Activated CD4-positive, CD25-positive, alpha-beta regulatory T cell (primary cell): ENCODE data around the gene TBL3.

Experiments
- DNase-seq, 4 experiments: peaks; one replicate each; lab custom pipeline; 2025; lab: John Stamatoyannopoulos, UW

Gene TBL3

DNA sequence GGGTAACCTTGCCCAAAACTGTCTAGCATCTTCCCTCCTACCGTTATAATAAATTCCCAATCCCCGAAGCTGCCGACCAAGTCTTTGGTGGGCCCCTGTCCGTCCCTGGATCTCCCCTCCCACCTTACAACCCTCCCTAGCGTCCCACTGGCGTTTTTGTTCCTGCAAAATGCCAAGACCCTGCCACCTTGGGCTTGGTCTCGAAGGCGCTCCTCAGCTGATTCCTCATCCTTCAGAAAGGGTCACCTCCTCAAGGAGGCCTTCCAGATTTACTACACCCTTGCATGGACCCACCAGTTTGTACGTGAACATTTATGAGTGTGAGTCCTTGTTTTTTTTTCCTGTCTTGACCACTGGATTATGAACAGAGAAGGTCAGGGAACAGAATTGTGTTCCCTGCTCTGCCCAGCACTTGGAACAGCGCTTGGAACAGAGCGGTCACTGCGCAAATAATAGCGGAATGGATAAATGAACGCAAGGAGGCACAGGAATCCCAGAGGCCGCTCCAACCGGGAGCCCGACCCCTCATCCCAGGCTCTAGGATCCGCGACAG lies 11.2 kb downstream of the TBL3 start:
- no peak for DNase-seq

DNA sequence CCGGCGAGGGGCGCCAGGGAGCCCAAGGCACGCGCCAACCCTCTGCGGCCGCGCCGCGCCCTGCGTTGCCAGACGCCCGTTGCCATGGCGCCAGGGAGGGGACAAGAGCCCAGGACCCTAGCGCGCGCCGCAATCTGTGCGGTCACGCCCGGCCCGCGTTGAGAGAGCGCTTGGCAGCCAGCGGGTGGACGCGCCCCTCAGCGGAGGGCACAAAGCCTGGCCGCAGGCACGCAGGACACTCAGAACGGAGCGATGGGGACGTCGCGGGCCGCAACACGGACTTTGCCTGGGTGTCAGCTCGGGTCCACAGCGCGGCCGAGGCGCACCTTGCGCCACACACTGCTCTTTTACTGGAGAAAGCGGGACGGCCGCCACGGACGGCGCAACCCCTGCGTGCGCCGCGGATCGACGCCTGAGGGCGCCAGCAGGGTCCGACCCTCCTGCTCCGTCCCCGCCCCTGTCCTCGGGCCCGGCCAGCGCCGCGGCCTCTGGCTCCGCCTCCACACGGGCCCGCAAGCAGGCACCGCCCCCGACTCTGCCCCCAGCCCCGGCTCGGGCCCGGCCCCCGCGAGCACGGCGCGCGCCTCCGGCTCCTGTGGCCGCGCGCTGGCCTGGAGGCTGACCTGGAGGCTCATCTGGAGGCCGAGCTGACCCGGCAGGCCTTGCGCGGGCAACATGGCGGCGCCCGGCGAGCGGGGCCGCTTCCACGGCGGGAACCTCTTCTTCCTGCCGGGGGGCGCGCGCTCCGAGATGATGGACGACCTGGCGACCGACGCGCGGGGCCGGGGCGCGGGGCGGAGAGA lies 11.9 kb downstream of the TBL3 start, which contains the start of gene GFER:
GFER (plus strand) TSS at position 650 of the 803 bp plus-strand sequence; CDS start at position 676, 26 bp downstream.
- peak; percentile 34 to 59 (median 44) for DNase-seq

DNA sequence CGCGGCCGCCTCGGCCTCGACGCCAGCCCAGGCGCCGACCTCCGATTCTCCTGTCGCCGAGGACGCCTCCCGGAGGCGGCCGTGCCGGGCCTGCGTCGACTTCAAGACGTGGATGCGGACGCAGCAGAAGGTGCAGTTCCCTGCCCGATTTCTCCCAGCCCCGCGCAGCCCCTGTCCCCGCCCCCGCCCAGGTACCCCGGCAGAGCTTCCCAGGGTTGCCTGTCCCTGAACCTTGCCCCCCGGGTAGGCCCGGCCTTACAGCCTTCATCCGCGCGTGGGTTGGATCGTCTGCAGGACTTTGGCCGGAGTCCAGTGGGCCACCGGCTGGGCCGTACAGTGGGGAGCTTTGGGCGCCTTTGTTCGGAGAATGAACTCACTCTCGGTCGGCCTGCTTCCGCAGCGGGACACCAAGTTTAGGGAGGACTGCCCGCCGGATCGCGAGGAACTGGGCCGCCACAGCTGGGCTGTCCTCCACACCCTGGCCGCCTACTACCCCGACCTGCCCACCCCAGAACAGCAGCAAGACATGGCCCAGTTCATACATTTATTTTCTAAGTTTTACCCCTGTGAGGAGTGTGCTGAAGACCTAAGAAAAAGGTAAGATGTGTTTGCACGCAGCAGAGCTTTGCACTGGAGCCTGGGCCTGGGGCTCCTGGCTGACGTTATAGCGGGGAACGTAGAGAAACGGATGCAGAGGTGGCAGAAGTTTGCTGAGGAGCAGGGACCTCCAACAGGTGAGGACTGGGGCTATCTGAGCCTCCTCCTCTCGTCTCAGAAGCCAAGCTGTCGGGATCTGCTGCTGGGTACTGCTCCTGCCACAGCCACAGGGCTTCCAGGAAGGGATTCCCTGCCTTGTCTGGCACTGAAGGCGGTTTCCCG lies 12.7 kb downstream of the TBL3 start:
- DNase-seq, result no peak

DNA sequence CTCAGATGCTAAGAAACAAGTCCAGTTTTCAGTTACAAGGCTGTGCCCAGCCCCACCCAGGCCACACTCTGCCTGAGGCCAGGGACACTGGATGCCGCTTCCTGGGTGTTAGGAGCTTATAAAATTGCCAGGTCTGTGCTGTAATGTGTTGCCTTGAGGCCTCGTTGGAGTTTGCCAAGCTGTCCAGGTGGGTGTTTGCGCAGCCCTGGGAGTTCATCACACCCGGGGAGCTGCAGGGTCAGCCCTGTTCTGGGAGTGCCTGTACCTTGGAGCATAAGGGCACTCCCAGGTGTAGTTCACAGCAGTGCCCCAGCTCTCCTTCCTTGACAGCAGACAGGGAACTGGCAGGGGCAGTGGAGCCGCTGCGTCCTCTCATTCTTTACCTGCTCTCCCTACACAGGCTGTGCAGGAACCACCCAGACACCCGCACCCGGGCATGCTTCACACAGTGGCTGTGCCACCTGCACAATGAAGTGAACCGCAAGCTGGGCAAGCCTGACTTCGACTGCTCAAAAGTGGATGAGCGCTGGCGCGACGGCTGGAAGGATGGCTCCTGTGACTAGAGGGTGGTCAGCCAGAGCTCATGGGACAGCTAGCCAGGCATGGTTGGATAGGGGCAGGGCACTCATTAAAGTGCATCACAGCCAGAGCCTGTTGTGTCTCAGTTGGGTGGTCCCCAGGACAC lies 13.8 kb downstream of the TBL3 start:
- no peak for DNase-seq

DNA sequence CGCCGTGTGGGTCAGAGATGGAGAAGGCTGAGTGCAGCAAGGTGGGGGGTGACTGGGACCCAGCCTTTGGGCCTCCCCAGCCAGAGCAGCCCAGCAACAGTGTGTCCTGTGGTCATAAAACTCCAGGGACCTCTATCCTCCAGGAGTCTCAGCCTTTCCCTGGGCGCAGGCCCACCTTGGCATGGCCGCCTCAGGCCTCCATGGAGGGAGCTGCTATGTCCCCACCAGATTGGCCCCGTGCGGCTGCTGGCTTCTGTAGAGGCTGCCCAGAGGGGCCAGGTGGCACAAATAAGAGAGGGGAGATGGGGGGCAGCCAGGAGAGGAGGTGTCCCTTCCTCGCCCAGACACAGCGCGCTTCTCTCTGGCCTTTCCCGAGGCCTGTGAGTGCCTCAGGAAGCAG lies 15.3 kb downstream of the TBL3 start:
- no peak for DNase-seq

DNA sequence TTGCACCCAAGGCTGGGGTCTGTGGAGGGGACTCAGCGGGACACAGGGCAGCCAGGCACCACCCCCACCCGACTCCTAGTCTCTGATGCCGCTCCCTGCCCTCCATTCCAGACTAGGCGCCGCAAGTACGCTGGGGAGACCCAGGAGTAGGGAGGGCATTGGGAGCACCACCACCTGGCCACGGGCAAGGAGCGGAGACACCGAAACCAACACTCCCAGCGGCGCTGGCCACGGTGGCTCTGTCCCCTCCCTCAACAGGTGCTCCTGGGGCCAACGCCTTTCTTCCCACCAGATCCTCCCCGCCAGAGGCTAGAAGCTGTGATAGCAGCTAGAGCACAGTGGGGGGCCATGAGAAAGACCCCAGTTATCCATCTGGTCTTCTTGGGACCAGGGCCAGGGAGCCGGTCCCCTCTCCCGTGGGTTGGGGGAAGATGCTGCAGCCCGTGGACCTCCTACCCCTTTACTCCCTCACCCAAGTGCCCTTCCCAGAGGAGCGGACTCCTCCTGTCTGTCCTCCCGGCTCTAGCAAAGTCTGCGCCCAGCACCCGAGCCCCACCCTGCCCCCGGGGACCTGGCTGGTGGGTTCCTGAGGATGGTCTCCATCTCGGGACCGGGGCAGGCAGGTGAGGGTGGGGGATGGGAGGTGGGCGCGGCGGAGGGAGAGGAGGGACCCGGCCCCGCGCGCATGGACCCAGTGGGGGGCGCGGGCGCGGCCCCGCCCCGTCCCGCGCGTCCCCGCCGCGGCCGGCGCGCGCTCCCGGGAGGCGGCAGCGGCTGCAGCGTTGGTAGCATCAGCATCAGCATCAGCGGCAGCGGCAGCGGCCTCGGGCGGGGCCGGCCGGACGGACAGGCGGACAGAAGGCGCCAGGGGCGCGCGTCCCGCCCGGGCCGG lies 17.6 kb downstream of the TBL3 start, which contains the start of gene SYNGR3:
SYNGR3 (plus strand) TSS at position 762 of the 892 bp plus-strand sequence. CDS start 133 bp downstream, outside the sequence.
- DNase-seq, result no peak

DNA sequence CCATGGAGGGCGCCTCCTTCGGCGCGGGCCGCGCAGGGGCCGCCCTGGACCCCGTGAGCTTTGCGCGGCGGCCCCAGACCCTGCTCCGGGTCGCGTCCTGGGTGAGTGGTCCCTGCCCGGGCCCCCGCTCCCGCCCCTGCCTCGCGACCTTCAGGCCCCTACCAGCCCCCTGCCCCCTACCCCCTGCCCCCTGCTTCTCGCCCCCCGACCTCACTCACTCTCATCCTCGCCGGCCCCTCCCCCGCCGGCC lies 18.2 kb downstream of the TBL3 start:
- no peak for DNase-seq

DNA sequence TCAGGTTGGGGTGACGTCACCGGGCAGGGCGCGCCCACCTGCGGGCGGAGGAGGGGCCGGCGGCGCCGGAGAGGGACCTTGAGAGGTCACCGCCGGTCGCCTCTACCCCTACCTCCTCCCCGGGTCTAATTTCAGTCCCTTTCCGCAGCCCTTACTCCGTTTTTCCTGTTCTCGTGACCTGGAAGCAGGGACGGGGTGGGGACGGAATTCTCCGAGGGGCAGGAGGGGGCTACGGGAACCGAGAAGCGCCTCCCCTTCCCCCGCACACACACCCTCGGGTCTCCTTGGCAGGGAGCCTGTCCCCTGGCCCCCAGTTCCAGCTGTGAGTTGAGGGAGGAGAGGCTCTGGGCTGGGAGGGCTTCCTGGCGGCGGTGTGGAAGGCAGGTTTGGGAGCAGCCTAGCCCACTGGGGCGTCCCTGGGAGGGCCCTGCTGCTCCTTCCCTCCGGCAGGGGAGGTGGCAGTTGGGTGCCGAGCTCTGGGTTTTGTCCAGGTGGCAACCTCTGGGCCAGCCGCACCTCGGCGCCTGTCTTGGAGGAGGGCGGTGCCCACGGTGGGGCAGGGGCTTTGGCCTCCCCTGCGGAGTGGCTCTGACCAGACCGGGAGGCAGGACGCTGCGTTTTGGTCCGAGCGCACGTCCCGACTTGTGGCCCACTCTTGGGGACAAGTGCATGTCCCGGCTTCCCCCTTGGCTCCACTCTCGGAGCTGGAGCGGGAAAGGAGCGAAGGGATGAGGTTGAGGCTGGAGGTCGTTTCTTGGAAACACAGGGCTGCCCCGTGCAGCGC lies 18.7 kb downstream of the TBL3 start:
- no peak for DNase-seq

DNA sequence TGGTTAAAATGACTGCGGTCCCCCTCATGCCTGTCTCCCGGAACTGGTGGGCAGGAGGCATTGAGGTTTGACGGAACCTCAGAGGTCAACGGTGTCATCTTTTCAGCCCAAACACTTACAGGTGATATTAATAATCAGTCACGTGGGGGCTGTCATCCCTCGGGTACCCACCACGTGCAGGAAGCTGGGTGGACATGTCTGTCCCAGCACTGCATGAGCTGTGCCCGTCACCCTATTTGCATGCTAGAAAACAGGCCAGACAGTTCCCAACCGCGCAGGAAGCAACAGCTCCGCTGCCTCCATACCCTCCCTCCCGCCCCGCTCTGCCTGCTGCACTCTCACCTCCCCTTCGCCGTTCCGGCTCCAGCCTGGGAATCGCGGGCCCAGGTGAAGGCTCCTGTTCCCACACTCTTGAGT lies 19.3 kb downstream of the TBL3 start:
- DNase-seq, result no peak

DNA sequence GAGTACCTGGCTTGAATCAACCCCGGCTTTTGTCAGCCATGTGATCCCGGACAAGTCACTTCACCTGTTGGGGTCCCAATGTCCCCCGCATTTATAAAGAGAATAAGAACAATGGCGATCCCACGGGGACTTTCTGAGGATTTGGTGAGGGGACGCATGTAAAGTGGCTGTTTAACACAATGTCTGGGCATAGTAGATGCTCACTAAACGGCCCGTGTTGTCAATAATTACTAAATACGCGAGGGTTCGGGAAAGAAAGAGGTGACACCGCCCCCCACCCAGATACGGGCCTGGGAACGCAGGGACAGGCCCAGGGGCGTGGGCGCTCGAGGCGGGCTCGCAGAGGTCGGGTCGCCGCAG lies 19.7 kb downstream of the TBL3 start:
- no peak for DNase-seq

DNA sequence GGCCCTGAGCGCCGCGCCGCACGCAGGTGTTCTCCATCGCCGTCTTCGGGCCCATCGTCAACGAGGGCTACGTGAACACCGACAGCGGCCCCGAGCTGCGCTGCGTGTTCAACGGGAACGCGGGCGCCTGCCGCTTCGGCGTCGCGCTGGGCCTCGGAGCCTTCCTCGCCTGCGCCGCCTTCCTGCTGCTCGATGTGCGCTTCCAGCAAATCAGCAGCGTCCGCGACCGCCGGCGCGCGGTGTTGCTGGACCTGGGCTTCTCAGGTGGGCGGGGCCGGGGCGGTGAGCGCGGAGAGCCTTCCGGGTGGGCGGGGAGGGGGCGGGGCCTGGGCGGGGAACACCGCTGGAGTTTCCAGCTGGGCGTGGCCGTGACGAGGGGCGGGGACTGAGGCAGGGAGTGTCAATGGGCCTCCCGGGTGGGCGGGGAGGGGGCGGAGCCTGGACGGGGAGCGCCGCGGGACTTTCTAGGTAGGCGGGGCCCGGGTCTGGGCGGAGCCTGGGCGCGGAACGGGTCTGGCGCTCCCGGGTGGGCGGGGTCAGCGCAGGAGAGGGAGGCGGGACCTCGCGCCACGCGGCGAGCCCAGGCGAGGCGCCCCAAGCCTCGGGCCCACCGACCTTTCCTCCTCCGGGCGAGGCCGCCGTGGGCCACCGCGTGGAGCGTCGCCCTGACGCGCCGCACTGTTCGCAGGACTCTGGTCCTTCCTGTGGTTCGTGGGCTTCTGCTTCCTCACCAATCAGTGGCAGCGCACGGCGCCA lies 20.3 kb downstream of the TBL3 start:
- DNase-seq, result peak; percentile 97 to 99 (median 98)

DNA sequence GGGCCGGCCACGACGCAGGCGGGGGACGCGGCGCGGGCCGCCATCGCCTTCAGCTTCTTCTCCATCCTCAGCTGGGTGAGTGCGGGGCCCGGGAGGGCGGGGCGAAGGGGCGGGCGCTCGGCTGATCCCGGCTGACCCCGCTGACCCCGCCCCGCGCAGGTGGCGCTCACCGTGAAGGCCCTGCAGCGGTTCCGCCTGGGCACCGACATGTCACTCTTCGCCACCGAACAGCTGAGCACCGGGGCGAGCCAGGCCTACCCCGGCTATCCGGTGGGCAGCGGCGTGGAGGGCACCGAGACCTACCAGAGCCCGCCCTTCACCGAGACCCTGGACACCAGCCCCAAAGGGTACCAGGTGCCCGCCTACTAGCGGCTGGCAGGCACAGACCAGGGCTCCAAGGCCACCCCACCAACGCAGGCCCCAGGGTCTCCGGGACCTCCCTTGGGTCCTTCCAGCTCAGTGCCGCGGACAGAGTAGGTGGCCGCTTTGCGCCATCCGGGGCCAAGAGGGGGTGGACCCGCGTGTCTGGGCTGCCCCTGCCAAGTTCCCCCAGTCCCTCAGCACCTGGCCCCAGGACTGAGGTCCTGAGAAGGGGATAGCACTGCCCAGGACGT lies 21.0 kb downstream of the TBL3 start:
- DNase-seq, result no peak

DNA sequence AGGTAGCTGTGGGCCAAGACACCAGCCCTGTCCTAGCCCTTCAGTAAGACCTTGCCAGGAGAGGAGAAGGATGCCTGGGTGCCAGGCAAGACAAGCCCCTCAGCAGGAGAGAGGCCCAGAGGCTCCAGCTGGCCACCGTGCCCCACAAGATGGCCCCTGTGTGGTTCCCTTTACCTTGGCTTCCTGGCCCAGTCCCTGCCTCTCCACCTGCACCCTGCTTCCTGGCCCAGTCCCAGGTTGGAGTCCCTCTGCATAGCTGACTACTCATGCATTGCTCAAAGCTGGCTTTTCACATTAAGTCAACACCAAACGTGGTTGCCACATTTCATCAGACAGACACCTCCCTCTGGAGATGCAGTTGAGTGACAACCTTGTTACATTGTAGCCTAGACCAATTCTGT lies 21.9 kb downstream of the TBL3 start:
- no peak for DNase-seq

DNA sequence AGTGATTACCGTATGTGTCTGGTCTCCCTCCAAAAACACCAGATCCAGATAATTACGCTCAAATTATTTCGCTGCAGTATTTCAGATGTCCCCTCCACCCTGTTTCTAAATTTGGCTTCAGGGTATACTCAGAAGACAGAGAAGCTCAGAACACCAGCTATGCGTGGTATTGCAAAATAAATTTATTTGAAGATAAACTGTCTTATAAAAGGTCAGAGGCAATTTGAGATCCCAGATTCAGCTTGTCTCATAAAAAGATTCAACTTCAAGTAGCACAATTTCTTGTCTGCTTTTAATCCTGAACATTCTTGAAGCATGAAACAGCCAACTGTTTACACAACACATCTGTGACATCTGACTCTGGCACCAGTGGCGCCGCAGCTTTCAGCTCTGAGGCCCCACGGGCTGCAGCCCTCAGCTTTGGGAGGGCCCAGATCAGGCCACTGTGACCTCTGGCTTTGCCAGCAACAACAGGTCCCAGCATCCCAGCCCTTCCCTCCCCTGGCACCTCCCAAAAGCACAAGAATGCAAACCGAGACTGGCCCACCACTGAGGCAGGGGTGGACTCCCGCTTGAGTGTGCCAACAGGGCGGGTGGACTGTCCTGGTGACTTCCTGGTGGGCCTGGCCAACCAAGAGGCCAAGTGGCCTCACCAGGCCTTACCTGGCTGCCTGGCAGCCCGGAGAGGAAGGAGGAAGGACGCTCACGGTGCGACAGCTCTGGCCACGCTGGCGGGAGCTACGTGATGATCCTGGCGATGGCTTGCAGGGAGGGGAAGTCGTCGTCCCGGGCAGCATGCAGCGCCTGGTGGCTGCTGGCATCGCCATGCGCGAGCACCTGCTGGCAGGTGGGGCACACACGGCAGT lies 25.9 kb downstream of the TBL3 start:
- no peak for DNase-seq

DNA sequence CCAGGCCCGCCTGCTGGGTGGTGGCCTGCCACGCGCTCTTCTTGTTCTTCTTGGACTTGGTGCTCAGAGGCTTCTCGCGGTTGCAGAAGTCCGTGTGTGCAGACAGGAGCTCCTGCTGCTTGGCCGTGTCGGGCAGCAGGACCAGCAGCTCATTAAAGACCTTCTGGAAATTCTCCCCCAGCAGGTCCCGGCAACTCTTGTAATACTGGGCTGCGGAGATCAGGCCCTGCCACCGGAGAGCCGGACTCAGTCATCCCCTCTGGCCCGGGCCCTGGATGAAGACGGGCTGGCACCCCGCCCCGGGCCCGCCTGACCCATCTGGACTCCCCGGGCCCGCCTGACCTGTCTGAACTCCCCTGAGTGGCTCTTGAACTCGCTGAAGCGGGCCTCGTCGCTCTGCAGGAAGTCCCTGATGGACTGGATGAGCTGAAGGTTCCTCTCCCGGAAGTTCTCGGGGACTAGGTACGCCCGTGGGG lies 26.5 kb downstream of the TBL3 start:
- no peak for DNase-seq

DNA sequence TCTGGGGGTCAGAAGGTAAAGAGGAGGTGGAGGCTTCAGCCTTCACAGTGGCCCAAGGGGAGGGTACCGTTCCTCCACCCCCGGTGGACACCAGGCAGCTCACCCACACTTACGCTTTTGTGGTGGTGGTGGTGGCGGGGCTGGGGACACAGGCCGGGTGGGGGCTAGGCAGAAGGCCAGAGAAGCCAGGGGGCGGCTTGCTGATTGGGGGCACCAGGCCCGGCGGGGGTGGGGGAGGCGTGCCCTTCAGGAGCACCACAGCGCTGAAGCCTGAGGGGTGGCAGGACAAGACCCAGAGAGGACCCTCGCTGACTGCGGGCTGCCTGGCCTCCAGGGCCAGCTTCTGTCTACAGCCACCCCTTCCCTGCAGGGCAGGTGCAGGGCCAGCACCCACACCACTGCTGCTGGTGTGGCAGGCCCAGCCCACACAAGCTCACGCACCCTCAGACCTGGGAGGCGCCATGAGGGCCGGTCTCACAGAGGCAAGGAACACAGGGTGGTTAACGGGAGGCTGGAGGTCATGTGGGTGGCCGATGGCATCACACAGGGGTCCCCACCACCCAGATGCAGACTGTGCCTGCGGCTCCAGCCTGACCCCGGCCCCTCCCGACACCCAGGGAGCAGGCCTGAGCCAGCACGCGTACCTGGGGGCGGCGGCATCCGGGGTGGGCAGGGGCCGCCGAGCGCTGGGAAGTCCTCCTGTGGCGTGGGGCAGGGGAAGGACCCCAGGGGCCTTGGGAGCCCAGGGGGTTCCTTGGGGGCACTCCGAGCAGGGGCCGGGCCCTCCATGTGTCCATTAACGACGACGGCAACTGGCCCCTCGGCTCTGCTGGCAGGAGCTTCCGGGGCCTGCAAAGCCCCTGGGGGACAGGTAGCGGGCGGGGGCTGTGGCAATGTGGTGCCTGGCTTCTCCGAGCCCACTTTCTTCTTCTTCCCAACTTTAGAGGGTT lies 27.3 kb downstream of the TBL3 start:
- no peak for DNase-seq
